Type B pancreatic cell (in vitro differentiated cells): ENCODE measurements around the gene GOLGA8J. TPM values are rescaled to one million over a fixed set of nuclear protein-coding genes. Genes with fewer than 3 reads are reported as not detected.
"Not testable (repeated sequence)": the region's sequence is repeated elsewhere in the genome, so short reads cannot be mapped to it uniquely, and the experiment has no call there.

Experiments used
- DNase-seq: peaks from one replicate; pipeline ENCODE4 v3.0.0; 2021; ENCODE audit warnings: mixed read lengths; ENCODE audit not compliant: unreplicated experiment; ENCODE audit errors: extremely low spot score
- H3K27ac Mint-ChIP-seq: 2 replicates; pipeline ENCODE4 v1.8.0; 2021; ENCODE audit warnings: mild to moderate bottlenecking, mixed read lengths
- H3K27me3 Mint-ChIP-seq: 2 replicates; pipeline ENCODE4 v1.8.0; 2021; ENCODE audit warnings: mixed read lengths
- H3K36me3 Mint-ChIP-seq: 2 replicates; pipeline ENCODE4 v1.8.0; 2021; ENCODE audit warnings: mixed read lengths
- H3K4me1 Mint-ChIP-seq: one replicate; pipeline ENCODE4 v1.8.0; 2021; ENCODE audit warnings: mixed read lengths; ENCODE audit not compliant: unreplicated experiment
- H3K4me3 Mint-ChIP-seq: 2 replicates; pipeline ENCODE4 v1.8.0; 2021; ENCODE audit warnings: mild to moderate bottlenecking, mixed read lengths
- H3K9me3 Mint-ChIP-seq: 2 replicates; pipeline ENCODE4 v1.8.0; 2021; ENCODE audit warnings: mixed read lengths
- long read RNA-seq: library from polyadenylated mRNA; unstranded; transcript quantifications from one replicate; pipeline ENCODE4 v2.0.0, GENCODE V29; 2020
- total RNA-seq: library from RNA; stranded (reverse); gene quantifications from 2 replicates; pipeline ENCODE4 v1.2.1, GENCODE V29; 2021; ENCODE audit warnings: low replicate concordance
- TF ChIP-seq, protein P1 (sequence below): fragments of 200-600 bp; sonication (generic); conservative IDR thresholded peaks from 2 replicates; pipeline ENCODE4 v1.5.0; 2021; ENCODE audit warnings: antibody characterized with exemption, mild to moderate bottlenecking

Gene GOLGA8J, protein sequence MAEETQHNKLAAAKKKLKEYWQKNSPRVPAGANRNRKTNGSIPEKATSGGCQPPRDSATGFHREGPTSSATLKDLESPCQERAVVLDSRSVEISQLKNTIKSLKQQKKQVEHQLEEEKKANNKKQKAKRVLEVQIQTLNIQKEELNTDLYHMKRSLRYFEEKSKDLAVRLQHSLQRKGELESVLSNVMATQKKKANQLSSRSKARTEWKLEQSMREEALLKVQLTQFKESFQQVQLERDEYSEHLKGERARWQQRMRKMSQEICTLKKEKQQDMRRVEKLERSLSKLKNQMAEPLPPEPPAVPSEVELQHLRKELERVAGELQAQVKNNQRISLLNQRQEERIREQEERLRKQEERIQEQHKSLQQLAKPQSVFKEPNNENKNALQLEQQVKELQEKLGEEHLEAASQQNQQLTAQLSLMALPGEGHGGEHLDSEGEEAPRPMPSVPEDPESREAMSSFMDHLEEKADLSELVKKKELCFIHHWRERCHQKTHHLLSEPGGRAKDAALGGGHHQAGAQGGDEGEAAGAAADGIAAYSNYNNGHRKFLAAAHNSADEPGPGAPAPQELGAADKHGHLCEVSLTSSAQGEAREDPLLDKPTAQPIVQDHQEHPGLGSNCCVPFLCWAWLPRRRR
- not detected in 2 replicates for total RNA-seq
- long read RNA-seq = 0 reads

DNA sequence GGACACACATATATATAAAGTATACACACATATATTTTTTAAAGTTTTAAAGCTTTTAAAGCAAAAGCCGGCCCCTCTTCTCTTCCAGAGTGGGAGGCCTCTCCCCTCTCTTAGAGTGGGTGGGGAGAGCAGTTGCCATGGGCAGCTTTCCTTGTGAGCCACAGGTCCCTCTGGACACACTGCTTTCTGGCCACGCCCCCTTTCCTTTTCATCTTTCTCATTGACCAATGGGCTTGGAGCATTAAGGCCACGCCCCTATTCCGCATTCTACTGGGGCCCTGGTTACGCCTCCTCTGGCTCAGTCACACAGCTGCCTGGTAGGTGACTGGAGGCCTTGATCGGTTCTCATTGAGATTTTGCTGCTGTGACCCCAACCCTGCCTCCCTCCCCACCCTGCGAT lies at the start of gene GOLGA8J:
GOLGA8J (plus strand) TSS at position 301 of the 400 bp plus-strand sequence; CDS start at position 399, 98 bp downstream.
- H3K36me3 Mint-ChIP-seq, H3K4me3 Mint-ChIP-seq, DNase-seq, H3K27me3 Mint-ChIP-seq, H3K4me1 Mint-ChIP-seq, H3K9me3 Mint-ChIP-seq, H3K27ac Mint-ChIP-seq: not testable (repeated sequence)

DNA sequence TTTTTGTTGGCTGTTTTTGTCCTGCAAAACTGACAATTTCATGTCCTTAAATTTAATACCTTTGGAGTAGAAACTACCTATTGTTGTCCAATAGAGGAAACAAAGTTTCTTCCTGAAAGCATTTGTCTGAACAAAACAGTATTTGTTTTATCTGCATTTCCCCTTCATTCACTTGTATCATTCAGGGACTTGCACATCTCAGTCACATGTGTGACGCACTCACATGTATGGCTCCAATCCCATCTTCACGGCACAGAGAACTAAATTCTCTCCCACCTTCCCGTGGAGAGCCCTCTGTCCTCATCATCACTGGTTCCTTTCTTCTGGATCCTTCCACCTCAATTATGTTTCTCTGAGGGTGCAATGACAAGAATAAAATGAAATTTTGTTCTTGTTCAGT lies 49.5 kb upstream of the GOLGA8J start:
- Mint-ChIP-seq H3K4me3 (no peak overlapping the region), H3K36me3 (no peaks in the 10 kb centered on the region), H3K4me1 (no peaks in the 10 kb centered on the region), H3K27ac (no peak overlapping the region), H3K9me3 (peaks cover 14% of the 10 kb centered on the region), H3K27me3 (peaks cover 3% of the 10 kb centered on the region)
- no peak for DNase-seq
- TF ChIP-seq, protein P1, sequence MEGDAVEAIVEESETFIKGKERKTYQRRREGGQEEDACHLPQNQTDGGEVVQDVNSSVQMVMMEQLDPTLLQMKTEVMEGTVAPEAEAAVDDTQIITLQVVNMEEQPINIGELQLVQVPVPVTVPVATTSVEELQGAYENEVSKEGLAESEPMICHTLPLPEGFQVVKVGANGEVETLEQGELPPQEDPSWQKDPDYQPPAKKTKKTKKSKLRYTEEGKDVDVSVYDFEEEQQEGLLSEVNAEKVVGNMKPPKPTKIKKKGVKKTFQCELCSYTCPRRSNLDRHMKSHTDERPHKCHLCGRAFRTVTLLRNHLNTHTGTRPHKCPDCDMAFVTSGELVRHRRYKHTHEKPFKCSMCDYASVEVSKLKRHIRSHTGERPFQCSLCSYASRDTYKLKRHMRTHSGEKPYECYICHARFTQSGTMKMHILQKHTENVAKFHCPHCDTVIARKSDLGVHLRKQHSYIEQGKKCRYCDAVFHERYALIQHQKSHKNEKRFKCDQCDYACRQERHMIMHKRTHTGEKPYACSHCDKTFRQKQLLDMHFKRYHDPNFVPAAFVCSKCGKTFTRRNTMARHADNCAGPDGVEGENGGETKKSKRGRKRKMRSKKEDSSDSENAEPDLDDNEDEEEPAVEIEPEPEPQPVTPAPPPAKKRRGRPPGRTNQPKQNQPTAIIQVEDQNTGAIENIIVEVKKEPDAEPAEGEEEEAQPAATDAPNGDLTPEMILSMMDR = no peak

DNA sequence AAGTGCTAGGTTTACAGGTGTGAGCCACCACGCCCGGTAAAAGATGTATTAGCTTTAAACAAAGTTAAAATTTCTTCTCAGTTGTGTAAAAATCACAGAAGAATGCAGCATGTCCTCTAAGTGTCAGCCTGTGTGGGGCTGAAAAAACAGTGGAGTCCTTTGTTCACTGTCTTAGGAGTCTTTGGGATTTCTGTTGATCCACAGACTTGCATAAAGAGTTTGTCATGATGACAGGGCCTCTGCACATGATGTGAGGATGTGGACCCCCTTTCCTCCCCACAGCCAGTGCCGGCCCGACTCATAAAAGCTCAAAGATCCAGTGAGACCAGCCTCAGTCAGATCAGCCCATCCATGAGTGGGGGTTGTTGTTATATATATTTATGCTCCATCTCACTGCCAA lies 49.0 kb upstream of the GOLGA8J start:
- DNase-seq = no peak
- H3K9me3 Mint-ChIP-seq = peaks cover 14% of the 10 kb centered on the region
- no peak overlapping the region for H3K4me3 Mint-ChIP-seq
- H3K27me3 Mint-ChIP-seq = peaks cover 3% of the 10 kb centered on the region
- TF ChIP-seq, protein P1 = no peak
- H3K36me3 Mint-ChIP-seq = no peaks in the 10 kb centered on the region
- no peak overlapping the region for H3K27ac Mint-ChIP-seq
- no peaks in the 10 kb centered on the region for H3K4me1 Mint-ChIP-seq

DNA sequence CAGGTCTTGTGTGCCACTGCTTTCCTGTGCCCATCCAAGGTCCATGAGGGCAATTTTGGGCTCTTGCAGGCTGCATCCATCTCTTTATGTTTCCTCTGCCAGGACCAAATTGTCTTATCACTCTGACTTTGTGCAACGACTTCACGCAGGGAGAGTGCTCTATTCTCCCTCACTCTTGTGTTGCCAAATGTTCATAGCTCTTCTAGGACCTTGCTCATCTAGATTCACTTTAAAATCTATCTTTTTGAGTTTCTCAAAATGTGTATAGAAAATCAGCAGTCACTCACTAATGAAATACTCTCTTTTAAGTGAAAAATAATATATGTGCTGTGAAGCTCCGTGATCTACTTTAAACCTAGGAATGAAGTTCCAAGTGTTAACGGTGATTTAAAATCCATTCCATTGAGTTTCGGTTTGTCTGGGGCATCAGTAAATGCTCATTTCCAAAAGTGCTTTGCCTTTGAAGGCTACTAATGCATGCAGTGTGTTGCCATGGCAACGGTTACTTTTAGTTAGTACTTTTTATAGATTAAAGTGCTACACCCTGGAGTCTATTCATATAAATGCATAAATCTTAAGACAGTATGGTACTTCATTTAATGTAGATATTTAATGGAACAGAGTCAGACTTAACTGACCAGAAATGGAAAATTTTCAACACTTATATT lies 46.6 kb upstream of the GOLGA8J start:
- Mint-ChIP-seq H3K4me3 (no peak overlapping the region), H3K27ac (no peak overlapping the region), H3K27me3 (peaks cover 3% of the 10 kb centered on the region), H3K9me3 (peaks cover 2% of the 10 kb centered on the region), H3K36me3 (no peaks in the 10 kb centered on the region), H3K4me1 (no peaks in the 10 kb centered on the region)
- DNase-seq = no peak
- TF ChIP-seq, protein P1 = no peak

DNA sequence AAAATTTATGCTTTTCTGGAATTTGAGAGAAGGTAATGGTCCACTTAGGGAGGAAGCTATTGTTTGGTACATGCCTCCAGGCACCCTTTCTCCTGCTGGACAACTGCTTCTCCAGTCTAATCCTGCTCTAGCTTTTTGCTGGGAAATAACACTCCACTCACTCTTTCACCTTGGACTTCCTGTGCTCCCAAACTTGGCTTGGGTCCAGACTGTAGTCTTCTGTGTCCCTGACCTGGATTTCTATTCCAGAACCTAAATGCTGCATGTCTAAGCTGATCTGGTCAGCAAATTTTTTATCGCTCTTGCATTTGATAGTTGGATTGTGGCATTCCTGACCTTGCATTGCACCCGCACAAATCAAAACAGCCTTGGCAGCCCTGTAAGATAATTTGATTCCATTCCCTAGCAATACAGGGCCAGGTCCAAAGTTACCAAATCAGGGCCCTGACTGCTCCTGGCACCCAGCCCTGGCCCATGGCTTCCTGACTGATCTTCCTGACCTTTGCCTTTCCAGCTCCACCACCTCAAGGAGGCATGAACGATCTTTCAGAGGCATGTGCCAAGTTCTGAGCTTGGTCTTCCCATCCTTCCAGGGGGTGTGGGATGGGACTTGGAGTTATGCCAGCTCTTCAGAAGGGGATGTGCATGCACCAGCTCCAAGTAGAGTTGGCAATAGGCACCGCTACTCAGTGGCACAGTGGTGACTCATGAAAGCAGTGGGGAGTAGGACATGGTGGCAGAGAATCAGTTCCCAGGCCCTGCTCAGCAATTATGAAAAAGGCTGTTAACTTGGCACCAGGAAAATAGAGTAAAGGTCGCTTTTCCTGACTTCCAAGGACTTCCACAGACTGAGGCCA lies 43.9 kb upstream of the GOLGA8J start:
- Mint-ChIP-seq H3K27ac (no peak overlapping the region), H3K9me3 (no peaks in the 10 kb centered on the region), H3K4me3 (no peak overlapping the region), H3K27me3 (peaks cover 3% of the 10 kb centered on the region), H3K4me1 (peaks cover 10% of the 10 kb centered on the region), H3K36me3 (no peaks in the 10 kb centered on the region)
- TF ChIP-seq, protein P1 = no peak
- DNase-seq = no peak
